Activated T-helper 17 cell treated with anti-CD3 and anti-CD28 coated beads, Interleukin-2, amount 50 U/mL, for 72 hours (primary cell): ENCODE data around the gene CACNA1C. TPM values are rescaled to one million over a fixed set of nuclear protein-coding genes. Genes with fewer than 3 reads are reported as not detected.

Source experiments
- ATAC-seq: fragments of 150-1000 bp; cut with Tn5 transposase; replicated peaks from 2 replicates; pipeline ENCODE4 v1.10.0; 2021; ENCODE audit warnings: mild to moderate bottlenecking, moderate library complexity
- H3K27ac Mint-ChIP-seq: one replicate; pipeline ENCODE4 v1.8.0; 2022; ENCODE audit warnings: mixed read lengths
- H3K27me3 Mint-ChIP-seq: one replicate; pipeline ENCODE4 v1.8.0; 2022; ENCODE audit warnings: mixed read lengths
- H3K36me3 Mint-ChIP-seq: one replicate; pipeline ENCODE4 v1.8.0; 2022; ENCODE audit warnings: low read depth, mild to moderate bottlenecking, mixed read lengths
- H3K4me1 Mint-ChIP-seq: one replicate; pipeline ENCODE4 v1.8.0; 2022; ENCODE audit warnings: mixed read lengths
- H3K4me3 Mint-ChIP-seq: one replicate; pipeline ENCODE4 v1.8.0; 2022; ENCODE audit warnings: mild to moderate bottlenecking, mixed read lengths
- H3K9me3 Mint-ChIP-seq: one replicate; pipeline ENCODE4 v1.8.0; 2022; ENCODE audit warnings: mixed read lengths
- total RNA-seq, 2 donors: library from RNA; stranded (reverse); gene quantifications; one replicate each; pipeline ENCODE4 v1.2.3, GENCODE V29; 2022

CACNA1C gene
- total RNA-seq, 2 donors from 2014 or later, result 0.04 to 0.21 TPM

DNA sequence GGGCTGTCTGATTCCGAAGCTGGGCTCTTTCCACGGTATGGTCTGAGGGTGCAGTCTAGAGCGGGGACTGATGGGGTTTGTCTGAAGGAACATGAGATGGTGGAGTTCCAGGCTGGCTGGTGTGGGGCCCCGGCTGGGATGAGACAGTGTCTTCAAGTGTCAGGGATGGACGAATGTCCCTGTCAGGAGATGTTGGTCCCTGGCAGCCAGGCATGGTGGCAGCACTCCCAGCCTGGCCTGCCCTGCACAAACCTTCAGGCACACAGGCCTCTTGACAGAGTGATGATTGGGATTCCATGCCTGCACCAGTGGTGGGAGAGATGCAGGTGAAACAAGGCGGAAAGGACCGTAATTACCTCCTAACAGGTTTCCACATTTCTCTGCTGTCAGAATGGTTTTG, 221.9 kb downstream of the CACNA1C start:
- Mint-ChIP-seq H3K4me3 (no peak overlapping the region), H3K4me1 (no peaks in the 10 kb centered on the region), H3K36me3 (no peaks in the 10 kb centered on the region), H3K27ac (no peak overlapping the region), H3K9me3 (no peaks in the 10 kb centered on the region), H3K27me3 (peaks cover 4% of the 10 kb centered on the region)
- no peak for ATAC-seq

DNA sequence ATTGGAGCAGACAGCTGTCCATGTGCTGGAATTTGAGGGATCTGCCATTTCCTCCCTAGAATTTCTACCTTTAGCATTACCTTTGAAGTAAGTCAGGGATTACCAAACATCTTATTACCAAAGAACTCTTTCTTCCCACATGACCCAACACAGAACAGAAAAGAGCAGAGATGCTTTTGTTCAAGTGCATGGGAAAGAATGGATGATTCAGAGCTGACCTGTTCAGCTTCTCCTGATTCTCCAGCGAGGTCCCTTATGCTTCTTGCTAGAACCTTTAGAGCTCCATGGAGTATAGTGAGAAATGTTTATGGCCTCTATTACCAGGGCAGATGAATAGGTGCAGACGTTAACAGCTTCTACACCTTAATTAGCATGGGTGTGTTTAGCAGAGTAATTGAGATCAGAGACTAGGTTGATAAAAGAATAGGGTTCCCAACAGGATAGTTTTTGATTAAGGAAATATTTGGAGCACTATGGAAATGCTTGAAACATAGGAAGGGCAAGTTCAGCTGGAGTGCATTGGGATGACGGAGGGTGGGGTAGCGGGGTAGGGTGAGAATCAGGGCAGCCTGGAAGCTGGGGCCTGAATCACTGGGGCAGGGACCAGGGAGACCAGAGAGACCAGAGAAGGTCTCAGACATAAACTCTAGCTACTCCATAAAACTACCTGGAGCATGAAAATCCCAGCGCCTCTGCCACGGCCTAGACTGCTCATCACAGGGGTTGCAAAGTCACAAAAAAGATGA, 223.7 kb downstream of the CACNA1C start:
- H3K36me3 Mint-ChIP-seq, result no peaks in the 10 kb centered on the region
- no peak overlapping the region for H3K4me3 Mint-ChIP-seq
- peaks cover 7% of the 10 kb centered on the region for H3K9me3 Mint-ChIP-seq
- H3K27me3 Mint-ChIP-seq, result peaks cover 4% of the 10 kb centered on the region
- H3K27ac Mint-ChIP-seq, result no peak overlapping the region
- H3K4me1 Mint-ChIP-seq, result no peaks in the 10 kb centered on the region
- ATAC-seq, result no peak

DNA sequence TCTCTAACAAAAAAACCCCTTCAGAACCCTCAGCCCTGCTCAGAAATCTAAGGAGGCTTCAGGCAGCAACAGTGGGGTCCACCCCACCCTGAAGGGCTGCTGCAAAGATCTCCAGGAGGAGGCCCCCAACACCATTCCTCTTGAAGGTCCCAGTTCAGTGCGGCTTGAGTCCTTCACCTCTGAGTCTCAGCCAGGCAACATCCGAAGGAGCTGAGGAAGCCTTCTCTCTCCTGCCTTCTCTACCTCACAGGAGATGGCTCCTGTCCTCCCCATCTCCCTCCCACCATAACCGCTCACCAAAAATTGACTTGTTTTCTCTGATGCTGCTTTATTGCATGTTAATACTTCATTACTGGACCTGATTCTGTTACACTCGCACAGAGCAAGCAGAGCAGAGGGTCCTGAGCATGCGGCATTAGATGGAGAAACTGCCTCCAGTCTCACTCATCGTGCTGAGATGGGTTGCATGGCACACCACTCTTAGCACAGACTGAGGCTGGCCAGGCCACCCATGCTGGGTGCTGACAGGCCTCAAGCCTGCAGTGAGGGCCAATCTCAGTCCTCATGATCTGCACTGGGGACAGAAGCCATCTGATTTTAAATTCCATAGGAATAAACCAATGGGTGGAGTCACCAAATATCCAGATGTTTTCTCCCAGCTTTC, 224.8 kb downstream of the CACNA1C start:
- no peak overlapping the region for H3K27ac Mint-ChIP-seq
- H3K4me1 Mint-ChIP-seq, result no peaks in the 10 kb centered on the region
- ATAC-seq, result no peak
- peaks cover 4% of the 10 kb centered on the region for H3K27me3 Mint-ChIP-seq
- no peak overlapping the region for H3K4me3 Mint-ChIP-seq
- H3K9me3 Mint-ChIP-seq, result peaks cover 7% of the 10 kb centered on the region
- H3K36me3 Mint-ChIP-seq, result no peaks in the 10 kb centered on the region

DNA sequence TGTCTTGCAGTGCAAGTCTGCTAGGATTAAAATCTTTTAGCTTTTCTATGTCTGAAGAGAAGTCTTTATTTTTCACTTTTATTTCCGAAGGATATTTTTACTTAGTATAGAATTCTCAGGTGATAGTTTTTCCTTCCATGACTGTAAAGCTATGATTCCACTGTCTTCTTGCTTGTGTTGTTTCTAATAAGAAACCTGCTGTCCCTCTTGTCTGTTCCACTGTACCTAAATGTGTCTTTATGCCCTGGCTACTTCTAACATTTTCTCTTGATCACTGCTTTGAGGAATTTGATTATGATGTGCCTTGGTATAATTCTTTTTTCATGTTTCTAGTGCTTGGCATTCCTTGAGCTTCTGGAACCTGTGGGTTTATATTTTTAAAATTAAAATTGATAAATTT, 228.7 kb downstream of the CACNA1C start:
- Mint-ChIP-seq H3K27ac (no peak overlapping the region), H3K9me3 (peaks cover 7% of the 10 kb centered on the region), H3K4me3 (no peak overlapping the region), H3K4me1 (no peaks in the 10 kb centered on the region), H3K27me3 (peaks cover 25% of the 10 kb centered on the region), H3K36me3 (no peaks in the 10 kb centered on the region)
- no peak for ATAC-seq

DNA sequence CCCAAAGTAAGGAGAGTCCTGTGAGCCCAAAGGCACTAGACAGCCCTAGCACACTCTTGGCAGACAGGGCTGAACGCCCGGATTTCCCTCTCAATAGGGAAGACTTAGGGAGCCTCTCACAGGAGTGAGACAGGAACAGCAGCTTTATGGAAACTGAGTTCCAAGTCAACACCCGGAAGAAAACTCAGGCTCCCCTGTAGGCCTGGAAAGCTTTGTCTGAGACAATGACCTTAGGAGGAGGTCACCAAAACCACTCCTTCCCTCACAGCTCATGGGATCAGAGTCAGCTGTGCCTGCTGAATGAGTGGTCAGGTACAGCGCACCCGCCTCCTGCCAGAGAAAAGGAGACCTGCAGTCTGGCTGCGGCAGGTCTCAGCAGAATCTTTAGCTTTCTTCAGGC, 229.5 kb downstream of the CACNA1C start:
- peaks cover 7% of the 10 kb centered on the region for H3K9me3 Mint-ChIP-seq
- no peaks in the 10 kb centered on the region for H3K4me1 Mint-ChIP-seq
- H3K36me3 Mint-ChIP-seq, result no peaks in the 10 kb centered on the region
- H3K27me3 Mint-ChIP-seq, result peaks cover 23% of the 10 kb centered on the region
- H3K4me3 Mint-ChIP-seq, result no peak overlapping the region
- ATAC-seq, result no peak
- no peak overlapping the region for H3K27ac Mint-ChIP-seq

DNA sequence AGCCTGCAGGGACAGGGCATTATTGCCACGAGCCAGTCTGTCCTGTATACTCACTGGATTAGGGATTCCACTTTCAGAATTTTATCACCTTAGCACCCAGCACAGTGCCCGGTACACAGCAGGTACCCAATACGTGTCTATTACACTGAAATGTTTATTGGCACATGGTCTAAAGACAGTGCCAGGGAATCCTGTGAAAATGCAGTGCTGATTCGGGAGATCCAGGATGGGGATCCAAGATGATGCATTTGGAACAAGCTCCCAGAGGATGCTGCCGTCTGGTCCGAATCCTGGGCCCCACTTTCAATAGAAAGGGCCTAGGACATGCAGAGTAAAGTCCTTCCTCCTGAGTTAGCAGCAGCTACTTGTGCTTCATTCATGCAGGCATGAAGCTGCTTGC, 230.7 kb downstream of the CACNA1C start:
- no peaks in the 10 kb centered on the region for H3K4me1 Mint-ChIP-seq
- no peaks in the 10 kb centered on the region for H3K36me3 Mint-ChIP-seq
- peaks cover 7% of the 10 kb centered on the region for H3K9me3 Mint-ChIP-seq
- H3K27ac Mint-ChIP-seq, result no peak overlapping the region
- H3K4me3 Mint-ChIP-seq, result no peak overlapping the region
- ATAC-seq, result no peak
- H3K27me3 Mint-ChIP-seq, result peaks cover 27% of the 10 kb centered on the region

DNA sequence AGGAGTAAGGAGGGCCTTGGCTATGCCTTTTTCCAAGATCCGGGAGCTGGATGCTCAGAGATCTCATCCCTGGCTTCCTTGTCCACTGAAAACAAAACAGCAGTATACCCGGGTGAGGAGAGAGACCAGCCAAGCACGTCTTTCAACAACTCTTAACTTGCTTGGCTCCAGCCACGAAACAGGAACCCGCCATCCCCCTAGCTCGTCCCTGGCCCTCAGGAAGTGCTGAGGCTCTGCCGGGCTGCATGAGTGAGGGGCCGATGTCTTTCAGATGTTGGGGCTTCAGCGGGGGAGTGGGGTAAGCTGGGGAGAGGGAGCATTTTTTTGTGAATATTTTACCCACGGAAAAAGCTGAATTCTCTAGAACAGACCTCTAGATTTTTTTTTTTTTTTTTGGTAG, 231.1 kb downstream of the CACNA1C start:
- Mint-ChIP-seq H3K27ac (no peak overlapping the region), H3K36me3 (no peaks in the 10 kb centered on the region), H3K27me3 (peaks cover 27% of the 10 kb centered on the region), H3K4me3 (no peak overlapping the region), H3K4me1 (no peaks in the 10 kb centered on the region), H3K9me3 (peaks cover 7% of the 10 kb centered on the region)
- no peak for ATAC-seq

DNA sequence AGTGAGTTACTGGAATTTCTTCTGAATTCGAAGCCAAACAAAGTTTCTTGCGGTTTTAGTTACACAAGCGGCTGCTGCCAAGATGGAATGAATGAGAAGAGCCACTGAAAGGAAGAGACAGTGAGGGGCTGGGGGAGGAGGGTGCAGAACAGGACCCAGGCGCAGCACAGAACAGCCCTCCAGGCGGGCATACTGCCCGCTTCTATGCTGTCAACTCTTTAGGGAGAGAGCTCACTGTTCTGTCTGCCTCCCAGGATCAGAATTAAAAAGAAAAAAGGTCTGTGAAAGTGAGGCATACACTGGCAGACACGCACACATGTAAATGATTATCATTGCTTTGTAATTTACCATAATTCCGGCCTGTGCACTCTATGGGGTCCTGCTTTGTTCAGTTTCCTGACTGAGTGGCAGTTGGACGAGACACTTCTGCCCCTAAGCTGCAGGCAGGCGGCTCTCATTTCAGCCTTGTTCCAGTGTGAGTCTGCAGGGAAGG, 231.6 kb downstream of the CACNA1C start:
- no peaks in the 10 kb centered on the region for H3K36me3 Mint-ChIP-seq
- H3K4me3 Mint-ChIP-seq, result no peak overlapping the region
- ATAC-seq, result no peak
- H3K4me1 Mint-ChIP-seq, result no peaks in the 10 kb centered on the region
- peaks cover 31% of the 10 kb centered on the region for H3K27me3 Mint-ChIP-seq
- peaks cover 7% of the 10 kb centered on the region for H3K9me3 Mint-ChIP-seq
- H3K27ac Mint-ChIP-seq, result no peak overlapping the region

DNA sequence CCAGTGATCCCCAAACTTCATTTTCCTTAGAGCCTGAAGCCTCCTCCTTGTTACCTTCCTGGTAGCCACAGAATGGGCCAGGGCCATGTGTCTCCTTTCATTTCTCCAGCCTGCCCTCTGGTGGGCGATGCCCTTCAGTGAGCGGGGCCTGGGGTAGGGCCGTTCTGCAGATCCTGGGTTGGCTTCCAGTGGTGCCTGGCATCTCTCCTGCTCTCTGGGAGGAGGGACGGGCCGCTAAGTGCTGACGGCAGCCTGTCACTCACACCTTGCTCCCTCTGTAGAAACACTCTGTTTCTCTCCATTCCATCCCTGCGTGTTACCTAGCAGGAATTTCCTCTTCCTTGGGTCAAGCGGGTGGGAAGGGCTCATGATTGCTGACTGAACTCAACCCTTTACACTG, 232.1 kb downstream of the CACNA1C start:
- Mint-ChIP-seq H3K4me3 (no peak overlapping the region), H3K27ac (no peak overlapping the region), H3K4me1 (no peaks in the 10 kb centered on the region), H3K36me3 (no peaks in the 10 kb centered on the region), H3K9me3 (peaks cover 7% of the 10 kb centered on the region), H3K27me3 (peaks cover 34% of the 10 kb centered on the region)
- ATAC-seq, result peak; percentile 35

DNA sequence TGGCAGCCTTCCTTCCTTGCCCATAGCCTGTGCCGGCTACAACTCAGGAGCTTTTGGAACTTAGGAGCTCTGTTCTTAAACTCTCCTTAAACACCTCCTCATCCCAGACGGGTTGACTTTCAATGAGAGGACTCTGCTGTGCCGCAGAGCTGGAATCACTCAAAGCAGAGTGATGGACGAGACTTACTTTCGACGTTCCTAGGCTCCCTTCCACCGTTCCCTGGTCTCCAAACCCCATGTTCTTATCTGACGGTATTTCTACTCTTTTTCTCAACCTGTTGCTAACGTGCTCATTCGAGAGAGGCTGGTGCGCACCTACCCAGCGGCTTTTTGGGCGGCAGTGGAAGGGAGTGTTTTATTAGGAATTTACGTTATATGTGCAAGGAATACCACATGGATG, 232.7 kb downstream of the CACNA1C start:
- no peak for ATAC-seq
- Mint-ChIP-seq H3K27me3 (peaks cover 34% of the 10 kb centered on the region), H3K4me3 (no peak overlapping the region), H3K27ac (no peak overlapping the region), H3K4me1 (no peaks in the 10 kb centered on the region), H3K36me3 (no peaks in the 10 kb centered on the region), H3K9me3 (peaks cover 7% of the 10 kb centered on the region)

DNA sequence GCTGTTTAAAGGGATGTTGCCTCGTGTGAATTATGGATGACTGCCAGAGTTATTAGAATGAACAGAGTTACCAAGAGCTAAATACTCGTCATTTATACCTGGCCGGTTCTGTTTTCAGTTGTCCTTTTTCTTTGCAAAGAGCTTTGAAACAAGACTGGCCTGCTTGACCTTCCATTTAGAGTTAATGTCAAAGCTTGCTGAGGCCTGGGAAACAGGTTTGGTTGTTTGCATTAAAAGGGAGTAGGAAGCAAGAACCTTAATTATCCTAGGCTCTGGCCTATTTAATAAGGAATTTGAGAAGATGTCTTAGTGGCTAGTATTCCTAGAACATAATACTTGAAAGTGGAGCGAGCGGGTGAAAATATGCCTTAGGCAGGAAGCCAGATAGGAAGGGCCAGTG, 233.3 kb downstream of the CACNA1C start:
- peaks cover 34% of the 10 kb centered on the region for H3K27me3 Mint-ChIP-seq
- no peaks in the 10 kb centered on the region for H3K36me3 Mint-ChIP-seq
- no peaks in the 10 kb centered on the region for H3K4me1 Mint-ChIP-seq
- no peak for ATAC-seq
- peaks cover 2% of the 10 kb centered on the region for H3K9me3 Mint-ChIP-seq
- H3K4me3 Mint-ChIP-seq, result no peak overlapping the region
- H3K27ac Mint-ChIP-seq, result no peak overlapping the region

DNA sequence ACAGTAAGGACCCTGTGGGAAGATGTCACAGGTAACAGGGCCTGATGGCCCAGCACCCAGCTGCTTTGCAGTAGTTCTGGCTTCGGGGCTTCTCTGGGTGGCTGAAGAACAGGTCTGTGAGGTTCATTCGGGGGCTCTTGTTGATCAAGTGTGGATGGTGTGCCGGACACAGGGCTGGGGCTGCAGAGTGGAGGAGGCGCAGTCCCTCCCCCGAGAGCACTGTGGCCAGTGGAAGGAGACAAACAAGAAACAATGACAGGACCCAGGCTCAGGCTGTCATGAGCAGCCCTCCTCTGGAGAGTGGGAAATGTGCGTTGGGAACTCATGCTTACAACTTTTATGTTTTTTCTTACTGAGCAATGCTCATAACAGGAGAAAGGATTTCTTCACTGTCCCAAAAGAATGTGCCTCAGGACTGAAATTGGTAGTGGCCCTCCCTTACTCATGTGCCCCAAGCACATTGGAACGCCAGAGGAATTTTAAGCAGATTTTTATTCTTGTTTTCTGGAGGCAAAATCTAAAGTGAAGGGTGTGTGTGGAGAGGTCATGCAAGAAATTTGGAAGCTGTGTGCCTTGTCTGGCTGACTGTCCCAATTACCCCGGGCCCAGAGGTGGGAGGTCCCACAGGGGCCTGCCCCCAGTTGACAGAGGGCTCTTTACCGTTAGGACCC, 233.8 kb downstream of the CACNA1C start:
- Mint-ChIP-seq H3K9me3 (no peaks in the 10 kb centered on the region), H3K4me1 (no peaks in the 10 kb centered on the region), H3K4me3 (no peak overlapping the region), H3K36me3 (no peaks in the 10 kb centered on the region), H3K27ac (no peak overlapping the region), H3K27me3 (peaks cover 34% of the 10 kb centered on the region)
- no peak for ATAC-seq

DNA sequence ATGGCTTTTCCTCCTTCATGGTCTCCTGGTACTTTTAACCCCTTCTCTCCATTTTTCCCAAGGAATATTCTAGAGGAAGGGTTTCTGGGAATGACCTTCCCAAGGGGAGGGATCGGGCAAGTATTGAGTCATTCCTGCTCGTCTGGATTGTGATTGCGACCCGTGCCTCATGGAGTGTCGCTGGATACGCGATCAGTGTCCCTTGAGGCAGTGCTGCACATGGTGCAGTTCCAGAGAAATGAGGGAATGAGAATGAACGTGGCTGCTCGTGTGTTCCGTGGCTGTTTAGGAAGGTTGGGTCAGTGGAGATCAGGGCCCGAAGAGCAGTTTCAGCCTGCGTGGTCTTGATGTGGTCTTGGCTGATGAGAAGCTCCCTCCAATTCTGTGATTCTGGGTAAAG, 234.4 kb downstream of the CACNA1C start:
- Mint-ChIP-seq H3K4me1 (no peaks in the 10 kb centered on the region), H3K4me3 (no peak overlapping the region), H3K27ac (no peak overlapping the region), H3K9me3 (no peaks in the 10 kb centered on the region), H3K27me3 (peaks cover 34% of the 10 kb centered on the region), H3K36me3 (no peaks in the 10 kb centered on the region)
- no peak for ATAC-seq

DNA sequence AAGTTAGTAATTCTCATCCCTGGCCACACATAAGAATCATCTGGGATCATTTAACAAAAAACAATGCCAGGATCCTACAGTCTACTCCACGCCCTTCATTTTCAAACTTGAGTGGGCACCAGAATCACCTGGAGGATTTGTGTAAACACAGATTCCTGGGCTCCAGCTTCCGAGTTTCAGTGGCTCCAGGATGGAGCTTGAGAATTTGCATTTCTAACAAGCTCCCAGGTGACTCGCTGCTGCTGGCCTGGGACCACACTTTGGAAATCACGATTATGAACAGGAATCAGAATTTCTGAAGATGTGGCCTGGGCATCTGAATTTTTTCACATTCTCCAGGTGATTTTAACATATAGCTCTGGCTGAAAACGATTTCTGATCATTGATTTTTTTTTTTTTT, 234.8 kb downstream of the CACNA1C start:
- H3K4me1 Mint-ChIP-seq, result no peaks in the 10 kb centered on the region
- H3K27ac Mint-ChIP-seq, result no peak overlapping the region
- ATAC-seq, result no peak
- no peaks in the 10 kb centered on the region for H3K9me3 Mint-ChIP-seq
- no peaks in the 10 kb centered on the region for H3K36me3 Mint-ChIP-seq
- no peak overlapping the region for H3K4me3 Mint-ChIP-seq
- peaks cover 34% of the 10 kb centered on the region for H3K27me3 Mint-ChIP-seq

DNA sequence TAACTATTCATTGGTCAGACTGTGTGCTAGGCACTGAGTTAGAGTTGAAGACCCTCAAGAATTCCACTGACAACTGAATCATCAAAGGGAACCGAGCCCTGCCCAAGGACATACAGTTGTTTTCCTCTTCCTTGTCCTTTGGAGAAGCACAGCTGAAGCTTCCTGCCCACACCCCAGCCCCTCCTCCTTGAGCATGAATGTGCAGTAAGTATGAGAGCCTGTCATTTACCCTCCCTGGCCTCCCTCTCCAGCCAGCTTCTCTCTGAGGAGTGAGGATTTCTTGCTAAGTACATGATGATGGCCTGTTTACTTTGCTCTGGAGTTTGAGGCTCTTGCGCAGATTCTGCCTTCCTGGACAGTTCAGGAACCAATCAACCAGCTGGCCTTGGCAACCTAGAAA, 235.2 kb downstream of the CACNA1C start:
- no peak overlapping the region for H3K27ac Mint-ChIP-seq
- no peaks in the 10 kb centered on the region for H3K36me3 Mint-ChIP-seq
- ATAC-seq, result no peak
- H3K9me3 Mint-ChIP-seq, result no peaks in the 10 kb centered on the region
- H3K4me3 Mint-ChIP-seq, result no peak overlapping the region
- H3K4me1 Mint-ChIP-seq, result no peaks in the 10 kb centered on the region
- peaks cover 30% of the 10 kb centered on the region for H3K27me3 Mint-ChIP-seq
